ENCODE measurements around the gene C3orf33. TPM values are rescaled to one million over a fixed set of nuclear protein-coding genes. Genes with fewer than 3 reads are reported as not detected.
A peak's percentile ranks its signal among the peaks of the same experiment; 100 is the strongest.

Gene C3orf33
- total and polyA plus RNA-seq, 2 donors (not counting 1 experiment from before 2014, with no cell fraction given), result 0.88 to 1.7 TPM

- TF ChIP-seq EZH2 (IDR thresholded peaks at IDR 0.05; ENCODE audit: borderline replicate concordance, insufficient read depth, low read depth, low read length, poor library complexity, severe bottlenecking), result no peak
- TF ChIP-seq, protein P1, sequence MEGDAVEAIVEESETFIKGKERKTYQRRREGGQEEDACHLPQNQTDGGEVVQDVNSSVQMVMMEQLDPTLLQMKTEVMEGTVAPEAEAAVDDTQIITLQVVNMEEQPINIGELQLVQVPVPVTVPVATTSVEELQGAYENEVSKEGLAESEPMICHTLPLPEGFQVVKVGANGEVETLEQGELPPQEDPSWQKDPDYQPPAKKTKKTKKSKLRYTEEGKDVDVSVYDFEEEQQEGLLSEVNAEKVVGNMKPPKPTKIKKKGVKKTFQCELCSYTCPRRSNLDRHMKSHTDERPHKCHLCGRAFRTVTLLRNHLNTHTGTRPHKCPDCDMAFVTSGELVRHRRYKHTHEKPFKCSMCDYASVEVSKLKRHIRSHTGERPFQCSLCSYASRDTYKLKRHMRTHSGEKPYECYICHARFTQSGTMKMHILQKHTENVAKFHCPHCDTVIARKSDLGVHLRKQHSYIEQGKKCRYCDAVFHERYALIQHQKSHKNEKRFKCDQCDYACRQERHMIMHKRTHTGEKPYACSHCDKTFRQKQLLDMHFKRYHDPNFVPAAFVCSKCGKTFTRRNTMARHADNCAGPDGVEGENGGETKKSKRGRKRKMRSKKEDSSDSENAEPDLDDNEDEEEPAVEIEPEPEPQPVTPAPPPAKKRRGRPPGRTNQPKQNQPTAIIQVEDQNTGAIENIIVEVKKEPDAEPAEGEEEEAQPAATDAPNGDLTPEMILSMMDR (IDR thresholded peaks at IDR 0.05), result no peak
- Histone ChIP-seq H3K9ac (ENCODE audit: low read length) (peak overlapping the region; percentile 84), H3K36me3 (replicated peaks in 1 of 2; ENCODE audit: control extremely low read depth in 1 of 2, control insufficient read depth in 1 of 2, extremely low read depth in 1 of 2, insufficient read depth in 2 of 2, low read length in 1 of 2) (no peaks in the 10 kb centered on the region), H2AFZ (ENCODE audit: insufficient read depth, low read depth, low read length, poor library complexity, severe bottlenecking) (peak overlapping the region; percentile 95), H3K4me1 (ENCODE audit: control insufficient read depth in 2 of 2, insufficient read depth in 2 of 2, low read length in 2 of 2) (peaks cover 3 to 12% of the 10 kb centered on the region in 2 donors), H3K4me2 (replicated peaks; ENCODE audit: low read depth, low read length, poor library complexity, severe bottlenecking) (peak overlapping the region; percentile 76), H3K9me3 (ENCODE audit: control extremely low read depth in 1 of 3, control insufficient read depth in 2 of 3, insufficient read depth in 1 of 3, low read length in 2 of 3) (peaks cover 0 to 1% (median 0%) of the 10 kb centered on the region in 3 donors), H4K20me1 (ENCODE audit: control insufficient read depth, insufficient read depth, low read length, poor library complexity, severe bottlenecking) (no peaks in the 10 kb centered on the region), H3K4me3 (ENCODE audit: control extremely low read depth in 1 of 5, extremely low read depth in 1 of 5, insufficient read depth in 1 of 5, low read depth in 2 of 5, low read length in 4 of 5) (peak overlapping the region; percentile 30 to 80 (median 69)), H3K27me3 (replicated peaks in 1 of 4; ENCODE audit: control extremely low read depth in 1 of 4, control insufficient read depth in 3 of 4, insufficient read depth in 4 of 4, low read length in 3 of 4) (peaks cover 0 to 2% (median 0%) of the 10 kb centered on the region in 4 experiments), H3K27ac (ENCODE audit: low read length in 2 of 2) (peak overlapping the region in 1 of 2 donors; percentile 80), H3K79me2 (ENCODE audit: control insufficient read depth, insufficient read depth, low read length) (no peaks in the 10 kb centered on the region)
- peak overlapping the region; percentile 92 for H3K4me3 Mint-ChIP-seq
- ChIA-PET POLR2A (interaction anchor here (1.6 kb wide), 2 partner anchors 48 to 66 kb away, joined by 5 to 9 read pairs; no protein-coding TSS in a partner anchor), CTCF (interaction anchor here (0.5 to 3.0 kb wide), 33 partner anchors 9 to 1813 kb away, joined by 3 to 27 read pairs (median 4); partner anchors contain the start of genes GMPS, PLCH1, SLC33A1 and SSR3)
- WGBS (ENCODE audit: insufficient coverage), result 70% methylated on average over 6 of the region's 15 CpGs
- DNase-seq, result no peak
- peaks cover 11% of the 10 kb centered on the region for H3K27me3 Mint-ChIP-seq
- H3K9me3 Mint-ChIP-seq (ENCODE audit: insufficient read depth), result no peaks in the 10 kb centered on the region
- intact Hi-C loops (cut with micrococcal nuclease), result loop anchor here (1.0 to 5.0 kb wide), 2 partner anchors 49 to 1483 kb away; partner anchors contain the start of genes DHX36 and SLC33A1
- ATAC-seq (ENCODE audit: low read depth), result peak; percentile 3
- H3K4me1 Mint-ChIP-seq, result peaks cover 5% of the 10 kb centered on the region
- peak overlapping the region; percentile 75 for H3K27ac Mint-ChIP-seq
Measured at GRCh38 chr3:155805204-155805801, 775 bp downstream of the C3orf33 start.

GRCh38 chr3:155804323-155804722 lies 1.8 kb downstream of the C3orf33 start:
- peaks cover 7% of the 10 kb centered on the region for H3K27me3 Mint-ChIP-seq
- H3K4me2 ChIP-seq (replicated peaks; ENCODE audit: low read depth, low read length, poor library complexity, severe bottlenecking), result no peak overlapping the region
- CTCF ChIA-PET, result interaction anchor here (1.9 to 3.0 kb wide), 3 partner anchors 49 to 579 kb away, joined by 5 to 27 read pairs (median 6); partner anchors contain the start of gene GMPS

More at GRCh38 chr3:155804323-155804722, 1.8 kb downstream of the C3orf33 start:
- Histone ChIP-seq H2AFZ (ENCODE audit: insufficient read depth, low read depth, low read length, poor library complexity, severe bottlenecking) (peak overlapping the region; percentile 95), H3K27ac (ENCODE audit: low read length in 2 of 2) (no peak overlapping the region), H3K4me1 (ENCODE audit: control insufficient read depth in 2 of 2, insufficient read depth in 2 of 2, low read length in 2 of 2) (peaks cover 3 to 12% of the 10 kb centered on the region in 2 donors), H3K9ac (ENCODE audit: low read length) (no peak overlapping the region), H3K27me3 (replicated peaks in 1 of 4; ENCODE audit: control extremely low read depth in 1 of 4, control insufficient read depth in 3 of 4, insufficient read depth in 4 of 4, low read length in 3 of 4) (peaks cover 0 to 2% (median 0%) of the 10 kb centered on the region in 4 experiments), H3K4me3 (ENCODE audit: control extremely low read depth in 1 of 5, extremely low read depth in 1 of 5, insufficient read depth in 1 of 5, low read depth in 2 of 5, low read length in 4 of 5) (no peak overlapping the region), H3K9me3 (ENCODE audit: control extremely low read depth in 1 of 3, control insufficient read depth in 2 of 3, insufficient read depth in 1 of 3, low read length in 2 of 3) (no peaks in the 10 kb centered on the region), H3K79me2 (ENCODE audit: control insufficient read depth, insufficient read depth, low read length) (no peaks in the 10 kb centered on the region), H4K20me1 (ENCODE audit: control insufficient read depth, insufficient read depth, low read length, poor library complexity, severe bottlenecking) (no peaks in the 10 kb centered on the region), H3K36me3 (replicated peaks in 1 of 2; ENCODE audit: control extremely low read depth in 1 of 2, control insufficient read depth in 1 of 2, extremely low read depth in 1 of 2, insufficient read depth in 2 of 2, low read length in 1 of 2) (no peaks in the 10 kb centered on the region)
- no peak overlapping the region for H3K4me3 Mint-ChIP-seq
- no peaks in the 10 kb centered on the region for H3K9me3 Mint-ChIP-seq (ENCODE audit: insufficient read depth)
- DNase-seq, result no peak
- ATAC-seq (ENCODE audit: low read depth), result no peak
- TF ChIP-seq, protein P1 (IDR thresholded peaks at IDR 0.05), result no peak
- H3K4me1 Mint-ChIP-seq, result peaks cover 5% of the 10 kb centered on the region
- POLR2A ChIA-PET, result no interaction called here
- intact Hi-C loops (cut with micrococcal nuclease), result no loop called here
- H3K27ac Mint-ChIP-seq, result peak overlapping the region; percentile 67

Measured in B cell (primary cell).